SK-N-SH (cell line): ENCODE measurements around the gene SRSF5. TPM values are rescaled to one million over a fixed set of nuclear protein-coding genes. Genes with fewer than 3 reads are reported as not detected.

ENCODE experiments used
- CTCF ChIA-PET: fragments of 300-600, 350-600 bp; formaldehyde crosslinking; extraction: SDS; loops from one replicate; lab custom pipeline; 2021; lab: Yijun Ruan, JAX
- POLR2A ChIA-PET: fragments of 350-600 bp; sonication (Branson Sonifier 250); formaldehyde crosslinking; extraction: SDS; loops from one replicate; lab custom pipeline; 2020; ENCODE audit warnings: antibody characterized with exemption, inconsistent platforms; lab: Yijun Ruan, JAX
- DNase-seq: peaks from one replicate; pipeline ENCODE4 v3.0.0; 2012
- H2AFZ ChIP-seq: fragments of 200-600 bp; sonication (generic); 2 replicates; pipeline ENCODE4 v1.8.1; 2016; ENCODE audit warnings: antibody characterized with exemption, mild to moderate bottlenecking, low read depth
- H3F3A ChIP-seq: fragments of 200-600 bp; sonication (generic); replicated peaks from 2 replicates; pipeline ENCODE3; 2016; ENCODE audit warnings: antibody characterized with exemption, mild to moderate bottlenecking; ENCODE audit not compliant: insufficient read depth
- H3K27ac ChIP-seq, 2 experiments: fragments of 200-500 bp in 1 of 2; fragments of 200-600 bp in 1 of 2; sonication (Bioruptor generic) in 1 of 2; sonication (generic), shearing (Covaris generic) in 1 of 2; 2 replicates each; pipeline versions ENCODE4 v1.5.1 to v1.6.1; 2014 to 2016; ENCODE audit warnings: low read depth in 2 of 2, inconsistent platforms in 1 of 2, low read length in 1 of 2, mild to moderate bottlenecking in 1 of 2, mixed read lengths in 1 of 2
- H3K27me3 ChIP-seq: fragments of 200-600 bp; sonication (generic), shearing (Covaris generic); 2 replicates; pipeline ENCODE4 v1.6.1; 2016; ENCODE audit warnings: mixed run types; ENCODE audit not compliant: insufficient read depth
- H3K36me3 ChIP-seq, 2 experiments: fragments of 200-500 bp in 1 of 2; fragments of 200-600 bp in 1 of 2; sonication (Bioruptor generic) in 1 of 2; sonication (generic) in 1 of 2; replicated peaks in 1 of 2; 2 replicates each; pipeline versions ENCODE3 to v1.5.1; 2014 to 2016; ENCODE audit warnings: low read length in 1 of 2, mild to moderate bottlenecking in 1 of 2; ENCODE audit not compliant: insufficient read depth in 2 of 2, control insufficient read depth in 1 of 2
- H3K4me1 ChIP-seq, 2 experiments: fragments of 200-500 bp in 1 of 2; fragments of 200-600 bp in 1 of 2; sonication (Bioruptor generic) in 1 of 2; sonication (generic), shearing (Covaris generic) in 1 of 2; 2 replicates each; pipeline versions ENCODE4 v1.5.1 to v1.6.1; 2014 to 2016; ENCODE audit warnings: low read depth in 1 of 2, low read length in 1 of 2, mixed run types in 1 of 2; ENCODE audit not compliant: insufficient read depth in 2 of 2, control insufficient read depth in 1 of 2
- H3K4me2 ChIP-seq: fragments of 200-600 bp; sonication (generic), shearing (Covaris generic); 2 replicates; pipeline ENCODE4 v1.6.1; 2017; ENCODE audit warnings: mixed run types
- H3K4me3 ChIP-seq, 2 experiments: fragments of 200-500 bp in 1 of 2; fragments of 200-600 bp in 1 of 2; sonication (Bioruptor generic) in 1 of 2; sonication (generic), shearing (Covaris generic) in 1 of 2; 2 replicates each; pipeline versions ENCODE4 v1.5.1 to v1.8.1; 2014 to 2016; ENCODE audit warnings: low read depth in 2 of 2, inconsistent platforms in 1 of 2, low read length in 1 of 2, mild to moderate bottlenecking in 1 of 2, mixed read lengths in 1 of 2, moderate library complexity in 1 of 2
- H3K79me2 ChIP-seq: fragments of 200-600 bp; sonication (generic); 2 replicates; pipeline ENCODE4 v1.8.1; 2017; ENCODE audit warnings: mild to moderate bottlenecking; ENCODE audit not compliant: insufficient read depth
- H3K9ac ChIP-seq: fragments of 200-600 bp; sonication (generic); 2 replicates; pipeline ENCODE4 v1.6.1; 2017; ENCODE audit warnings: mixed run types
- H3K9me2 ChIP-seq: fragments of 200-600 bp; sonication (generic); 2 replicates; pipeline ENCODE4 v1.6.1; 2017; ENCODE audit warnings: mixed run types
- H3K9me3 ChIP-seq: fragments of 200-600 bp; sonication (generic); 2 replicates; pipeline ENCODE4 v1.6.1; 2017; ENCODE audit warnings: mixed run types, mild to moderate bottlenecking, moderate library complexity
- H4K20me1 ChIP-seq: fragments of 200-600 bp; sonication (generic); 2 replicates; pipeline ENCODE4 v1.6.1; 2017; ENCODE audit warnings: mild to moderate bottlenecking, mixed run types; ENCODE audit not compliant: insufficient read depth
- EP300 ChIP-seq, 2 experiments: IDR thresholded peaks; 2 replicates each; pipeline versions ENCODE4 v1.4.0 to v1.6.1; 2012; ENCODE audit warnings: borderline replicate concordance in 1 of 2, low read depth in 1 of 2, low read length in 1 of 2
- FOSL2 ChIP-seq: IDR thresholded peaks from 2 replicates; pipeline ENCODE4 v1.4.0; 2012; ENCODE audit warnings: low read depth, mild to moderate bottlenecking, moderate library complexity, borderline replicate concordance
- GABPA ChIP-seq: IDR thresholded peaks from 2 replicates; pipeline ENCODE4 v1.4.0; 2012; ENCODE audit warnings: low read depth, mild to moderate bottlenecking
- MAX ChIP-seq: IDR thresholded peaks from 2 replicates; pipeline ENCODE4 v1.4.0; 2012; ENCODE audit warnings: low read depth
- MEF2A ChIP-seq: IDR thresholded peaks from 2 replicates; pipeline ENCODE4 v1.4.0; 2012; ENCODE audit warnings: low read depth, borderline replicate concordance
- NRF1 ChIP-seq: IDR thresholded peaks from 2 replicates; pipeline ENCODE4 v1.6.1; 2012; ENCODE audit warnings: low read depth, mild to moderate bottlenecking, low read length
- POLR2AphosphoS5 ChIP-seq: IDR thresholded peaks from 2 replicates; pipeline ENCODE4 v1.6.1; 2012; ENCODE audit warnings: low read depth, low read length
- RAD21 ChIP-seq: IDR thresholded peaks from 2 replicates; pipeline ENCODE4 v1.6.1; 2012; ENCODE audit warnings: mild to moderate bottlenecking, low read length
- SIN3A ChIP-seq: IDR thresholded peaks from 2 replicates; pipeline ENCODE4 v1.6.1; 2012; ENCODE audit warnings: low read depth, mild to moderate bottlenecking, low read length, moderate library complexity, borderline replicate concordance
- TAF1 ChIP-seq: IDR thresholded peaks from 2 replicates; pipeline ENCODE4 v1.6.1; 2012; ENCODE audit warnings: low read depth, mild to moderate bottlenecking, low read length, moderate library complexity, borderline replicate concordance
- TEAD4 ChIP-seq: IDR thresholded peaks from 2 replicates; pipeline ENCODE4 v1.4.0; 2012; ENCODE audit warnings: mild to moderate bottlenecking, borderline replicate concordance; ENCODE audit not compliant: insufficient read depth
- YY1 ChIP-seq: IDR thresholded peaks from 2 replicates; pipeline ENCODE4 v1.4.0; 2012; ENCODE audit warnings: low read depth, mild to moderate bottlenecking
- WGBS: methylation state at CpG from one replicate; pipeline ENCODE4 v1.1.6; 2017; ENCODE audit warnings: low lambda C conversion rate; 5-methylcytosine and 5-hydroxymethylcytosine counted together
- polyA plus RNA-seq, 3 experiments: library from polyadenylated mRNA; depleted of rRNA; stranded (reverse); fragments of >200 nt; gene quantifications; 2 replicates each; pipeline ENCODE4 v1.2.3, GENCODE V29; 2012
- TF ChIP-seq, protein P1 (sequence below): IDR thresholded peaks from 2 replicates; pipeline ENCODE4 v1.4.0; 2012; ENCODE audit warnings: low read depth, borderline replicate concordance
- TF ChIP-seq, protein P2 (sequence below): fragments of 150-350 bp; IDR thresholded peaks from 2 replicates; pipeline ENCODE4 v1.6.1; 2017; ENCODE audit warnings: antibody characterized with exemption, low read length, low read depth, borderline replicate concordance

SRSF5 gene
- polyA plus RNA-seq, 1 of the 3 experiments (the other 2 are of a cell fraction), result 324 TPM

DNA sequence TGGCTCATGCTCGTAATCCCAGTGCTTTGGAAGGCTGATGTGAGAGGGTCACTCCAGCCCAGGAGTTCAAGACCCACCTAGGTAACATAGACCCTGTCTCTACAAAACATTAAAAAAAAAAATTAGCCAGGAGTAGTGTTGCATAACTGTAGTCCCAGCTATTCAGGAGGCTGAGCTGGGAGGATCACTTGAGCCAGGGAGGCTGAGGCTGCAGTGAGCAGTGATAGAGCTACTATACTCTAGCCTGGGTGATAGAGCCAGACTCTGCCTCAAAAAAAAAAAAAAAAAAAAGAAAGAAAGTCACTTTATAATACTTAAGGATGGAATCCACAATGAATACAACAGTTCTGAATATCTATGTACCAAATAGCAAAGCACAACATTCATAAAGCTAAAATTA lies 40.2 kb downstream of the SRSF5 start:
- Histone ChIP-seq H4K20me1 (no peaks in the 10 kb centered on the region), H3K36me3 (no peaks in the 10 kb centered on the region), H3F3A (no peaks in the 10 kb centered on the region), H3K4me2 (no peak overlapping the region), H3K4me3 (no peak overlapping the region), H2AFZ (no peak overlapping the region), H3K4me1 (no peaks in the 10 kb centered on the region; a peak in 1 of 4 replicates), H3K27me3 (no peaks in the 10 kb centered on the region), H3K79me2 (no peaks in the 10 kb centered on the region), H3K9me3 (no peaks in the 10 kb centered on the region), H3K27ac (no peak overlapping the region), H3K9me2 (no peaks in the 10 kb centered on the region), H3K9ac (no peak overlapping the region)
- DNase-seq, result no peak
- POLR2A ChIA-PET, result no interaction called here
- WGBS, result 20% methylated on average over 1 of the region's 1 CpG
- CTCF ChIA-PET, result interaction anchor here (0.6 to 2.2 kb wide), 5 partner anchors 11 to 221 kb away, joined by 3 to 10 read pairs (median 5); partner anchors contain the start of gene SMOC1
- TF ChIP-seq FOSL2 (no peak), MAX (no peak), RAD21 (no peak)

- CTCF ChIA-PET, result interaction anchor here (0.9 to 2.9 kb wide), 3 partner anchors 10 to 224 kb away, joined by 3 to 19 read pairs (median 16); no protein-coding TSS in a partner anchor
- TF ChIP-seq, protein P1, sequence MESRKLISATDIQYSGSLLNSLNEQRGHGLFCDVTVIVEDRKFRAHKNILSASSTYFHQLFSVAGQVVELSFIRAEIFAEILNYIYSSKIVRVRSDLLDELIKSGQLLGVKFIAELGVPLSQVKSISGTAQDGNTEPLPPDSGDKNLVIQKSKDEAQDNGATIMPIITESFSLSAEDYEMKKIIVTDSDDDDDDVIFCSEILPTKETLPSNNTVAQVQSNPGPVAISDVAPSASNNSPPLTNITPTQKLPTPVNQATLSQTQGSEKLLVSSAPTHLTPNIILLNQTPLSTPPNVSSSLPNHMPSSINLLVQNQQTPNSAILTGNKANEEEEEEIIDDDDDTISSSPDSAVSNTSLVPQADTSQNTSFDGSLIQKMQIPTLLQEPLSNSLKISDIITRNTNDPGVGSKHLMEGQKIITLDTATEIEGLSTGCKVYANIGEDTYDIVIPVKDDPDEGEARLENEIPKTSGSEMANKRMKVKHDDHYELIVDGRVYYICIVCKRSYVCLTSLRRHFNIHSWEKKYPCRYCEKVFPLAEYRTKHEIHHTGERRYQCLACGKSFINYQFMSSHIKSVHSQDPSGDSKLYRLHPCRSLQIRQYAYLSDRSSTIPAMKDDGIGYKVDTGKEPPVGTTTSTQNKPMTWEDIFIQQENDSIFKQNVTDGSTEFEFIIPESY, result no peak
- TF ChIP-seq EP300 (IDR thresholded peaks at IDR 0.05; ENCODE audit: borderline replicate concordance in 1 of 2, low read depth in 1 of 2, low read length in 1 of 2), result no peak
- TF ChIP-seq NRF1, result no peak
- no peak for TF ChIP-seq SIN3A
- TF ChIP-seq, protein P2, sequence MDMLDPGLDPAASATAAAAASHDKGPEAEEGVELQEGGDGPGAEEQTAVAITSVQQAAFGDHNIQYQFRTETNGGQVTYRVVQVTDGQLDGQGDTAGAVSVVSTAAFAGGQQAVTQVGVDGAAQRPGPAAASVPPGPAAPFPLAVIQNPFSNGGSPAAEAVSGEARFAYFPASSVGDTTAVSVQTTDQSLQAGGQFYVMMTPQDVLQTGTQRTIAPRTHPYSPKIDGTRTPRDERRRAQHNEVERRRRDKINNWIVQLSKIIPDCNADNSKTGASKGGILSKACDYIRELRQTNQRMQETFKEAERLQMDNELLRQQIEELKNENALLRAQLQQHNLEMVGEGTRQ, result no peak
- no peak for TF ChIP-seq GABPA
- TF ChIP-seq MEF2A, result no peak
- TF ChIP-seq YY1, result no peak
- TF ChIP-seq TEAD4, result no peak
- TF ChIP-seq MAX, result no peak
- no peak for TF ChIP-seq POLR2AphosphoS5
- no peak for TF ChIP-seq TAF1
- no peaks in the 10 kb centered on the region for H3K9me3 ChIP-seq
Observed at GRCh38 chr14:69808919-69809808, 42.2 kb downstream of the SRSF5 start.

More at GRCh38 chr14:69808919-69809808, 42.2 kb downstream of the SRSF5 start:
- POLR2A ChIA-PET, result no interaction called here
- no peak for DNase-seq
- no peaks in the 10 kb centered on the region; the same call in 1 of the 2 replicates for H3K27me3 ChIP-seq
- no peaks in the 10 kb centered on the region for H3K79me2 ChIP-seq
- no peaks in the 10 kb centered on the region for H3F3A ChIP-seq
- H3K9me2 ChIP-seq, result no peaks in the 10 kb centered on the region
- no peak overlapping the region for H3K4me2 ChIP-seq
- H3K9ac ChIP-seq, result no peak overlapping the region
- H2AFZ ChIP-seq, result no peak overlapping the region
- H3K27ac ChIP-seq, result no peak overlapping the region
- no peak overlapping the region for H3K4me3 ChIP-seq
- no peaks in the 10 kb centered on the region; a peak in 1 of 4 replicates for H3K4me1 ChIP-seq
- H3K36me3 ChIP-seq, result no peaks in the 10 kb centered on the region
- WGBS, result 49% methylated on average over 12 of the region's 12 CpGs
- no peaks in the 10 kb centered on the region for H4K20me1 ChIP-seq
